ENCODE results near the gene ECT2.

The ECT2 gene

DNA sequence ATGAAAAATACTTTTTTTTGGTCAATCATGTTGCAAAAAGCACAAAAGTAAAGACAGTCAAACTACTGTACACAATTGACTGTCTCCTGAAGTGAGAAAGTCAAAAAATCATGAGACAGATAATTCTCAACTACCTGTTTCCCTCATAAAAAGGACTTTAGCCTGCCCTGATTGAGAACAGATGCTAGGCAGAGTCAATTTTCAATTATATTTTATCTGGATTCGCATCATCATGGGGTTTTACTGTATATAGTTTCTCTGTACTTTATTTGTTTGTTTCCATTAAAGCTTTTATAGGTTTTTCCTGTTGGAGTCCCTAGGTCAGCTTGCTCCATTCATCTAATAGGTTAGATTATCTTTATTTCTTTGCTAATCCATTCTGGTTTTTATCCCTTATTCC lies 53.8 kb downstream of the ECT2 start:
- no CpG with 5 or more reads among the region's 1 CpG for WGBS (ENCODE audit: insufficient coverage)
- ChIA-PET POLR2A (no interaction called here), CTCF (no interaction called here)

DNA sequence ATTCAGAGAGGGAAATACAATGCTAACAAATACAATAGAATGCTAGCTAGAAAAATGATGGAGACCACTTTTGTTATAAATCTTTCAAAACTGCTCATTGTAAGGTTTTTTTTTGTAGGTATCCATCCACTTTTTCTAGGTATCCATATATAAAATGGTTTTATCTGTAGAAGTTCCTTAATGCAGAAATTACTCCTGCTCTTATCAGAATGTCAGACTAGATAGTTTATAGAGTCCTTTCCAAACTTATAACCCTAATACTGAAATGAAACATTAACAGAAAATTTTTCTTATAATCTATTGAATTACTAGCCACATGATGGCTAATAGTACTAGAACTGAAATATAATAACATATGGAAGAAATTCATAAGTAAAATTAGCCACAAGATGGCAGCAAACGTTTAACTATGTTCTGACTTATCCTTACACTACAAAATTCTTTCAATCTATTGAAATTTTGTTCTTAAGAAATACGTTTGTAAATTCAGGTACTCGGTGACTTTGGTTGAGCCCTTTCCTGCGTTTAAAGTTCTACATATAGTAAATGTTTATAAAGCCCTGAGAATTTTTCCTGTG lies 58.5 kb downstream of the ECT2 start:
- ChIA-PET POLR2A (no interaction called here), CTCF (interaction anchor here (1.2 to 2.2 kb wide), 3 partner anchors 9 to 745 kb away, joined by 3 to 6 read pairs (median 5); no protein-coding TSS in a partner anchor)
- H3K36me3 ChIP-seq (ENCODE audit: control insufficient read depth in 4 of 4, insufficient read depth in 4 of 4, low read length in 3 of 4), result peaks cover 2 to 34% (median 12%) of the 10 kb centered on the region in 4 experiments
- no peaks in the 10 kb centered on the region for H3K9me3 ChIP-seq (ENCODE audit: control extremely low read depth in 1 of 5, control insufficient read depth in 4 of 5, insufficient read depth in 2 of 5, low read depth in 1 of 5, low read length in 4 of 5)
- WGBS (ENCODE audit: insufficient coverage), result no CpG with 5 or more reads among the region's 4 CpGs
- DNase-seq, result peak; percentile 51 to 74 (median 73)
- no peak overlapping the region for H3K4me3 ChIP-seq (ENCODE audit: control insufficient read depth in 1 of 7, extremely low read depth in 1 of 7, insufficient read depth in 4 of 7, low read depth in 2 of 7, low read length in 6 of 7)
- H3K4me1 ChIP-seq (ENCODE audit: control extremely low read depth in 1 of 4, control insufficient read depth in 4 of 4, insufficient read depth in 4 of 4, low read length in 3 of 4), result no peaks in the 10 kb centered on the region
- no peaks in the 10 kb centered on the region for H3K27me3 ChIP-seq (replicated peaks in 2 of 5; ENCODE audit: control insufficient read depth in 4 of 5, insufficient read depth in 5 of 5, low read length in 4 of 5)
- H3K27ac ChIP-seq (ENCODE audit: insufficient read depth in 1 of 2, low read depth in 1 of 2, low read length in 2 of 2, poor library complexity in 1 of 2, severe bottlenecking in 2 of 2), result no peak overlapping the region

More for the DNA sequence above, 53.8 kb downstream of the ECT2 start:
- H3K27me3 ChIP-seq (replicated peaks in 2 of 5; ENCODE audit: control insufficient read depth in 4 of 5, insufficient read depth in 5 of 5, low read length in 4 of 5), result no peaks in the 10 kb centered on the region
- H3K27ac ChIP-seq (ENCODE audit: insufficient read depth in 1 of 2, low read depth in 1 of 2, low read length in 2 of 2, poor library complexity in 1 of 2, severe bottlenecking in 2 of 2), result no peak overlapping the region
- H3K36me3 ChIP-seq (ENCODE audit: control insufficient read depth in 4 of 4, insufficient read depth in 4 of 4, low read length in 3 of 4), result peaks cover 0 to 36% (median 15%) of the 10 kb centered on the region in 4 experiments
- no peak overlapping the region for H3K4me3 ChIP-seq (ENCODE audit: control insufficient read depth in 1 of 7, extremely low read depth in 1 of 7, insufficient read depth in 4 of 7, low read depth in 2 of 7, low read length in 6 of 7)
- no peaks in the 10 kb centered on the region for H3K9me3 ChIP-seq (ENCODE audit: control extremely low read depth in 1 of 5, control insufficient read depth in 4 of 5, insufficient read depth in 2 of 5, low read depth in 1 of 5, low read length in 4 of 5)
- DNase-seq, result no peak
- H3K4me1 ChIP-seq (ENCODE audit: control extremely low read depth in 1 of 4, control insufficient read depth in 4 of 4, insufficient read depth in 4 of 4, low read length in 3 of 4), result no peaks in the 10 kb centered on the region

DNA sequence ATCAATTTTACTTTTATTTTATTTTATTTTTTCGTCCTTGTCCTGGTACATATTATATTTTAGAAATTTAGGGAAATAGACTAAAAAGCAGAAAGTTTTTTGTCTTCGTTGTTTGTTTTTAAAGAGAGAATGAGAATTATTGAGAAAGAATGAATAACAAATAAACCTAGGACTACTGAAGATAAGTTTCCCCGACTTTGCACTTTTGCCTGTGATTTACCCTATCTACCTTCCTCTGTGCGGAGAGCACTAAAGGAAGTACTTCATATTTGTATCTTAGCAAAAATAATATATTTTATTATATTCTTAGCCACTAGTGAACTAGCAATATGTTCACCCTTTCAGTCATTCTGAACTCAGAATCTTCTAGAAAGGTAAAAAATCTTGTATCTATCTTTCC lies 60.6 kb downstream of the ECT2 start:
- DNase-seq, result no peak
- Histone ChIP-seq H3K27me3 (replicated peaks in 2 of 5; ENCODE audit: control insufficient read depth in 4 of 5, insufficient read depth in 5 of 5, low read length in 4 of 5) (no peaks in the 10 kb centered on the region), H3K27ac (ENCODE audit: insufficient read depth in 1 of 2, low read depth in 1 of 2, low read length in 2 of 2, poor library complexity in 1 of 2, severe bottlenecking in 2 of 2) (no peak overlapping the region), H3K9me3 (ENCODE audit: control extremely low read depth in 1 of 5, control insufficient read depth in 4 of 5, insufficient read depth in 2 of 5, low read depth in 1 of 5, low read length in 4 of 5) (no peaks in the 10 kb centered on the region), H3K4me3 (ENCODE audit: control insufficient read depth in 1 of 7, extremely low read depth in 1 of 7, insufficient read depth in 4 of 7, low read depth in 2 of 7, low read length in 6 of 7) (no peak overlapping the region), H3K4me1 (ENCODE audit: control extremely low read depth in 1 of 4, control insufficient read depth in 4 of 4, insufficient read depth in 4 of 4, low read length in 3 of 4) (no peaks in the 10 kb centered on the region), H3K36me3 (ENCODE audit: control insufficient read depth in 4 of 4, insufficient read depth in 4 of 4, low read length in 3 of 4) (peaks cover 2 to 32% (median 12%) of the 10 kb centered on the region in 4 experiments)
- CTCF ChIA-PET, result interaction anchor here (0.8 to 2.2 kb wide), 3 partner anchors 11 to 235 kb away, joined by 3 to 6 read pairs (median 5); no protein-coding TSS in a partner anchor
- no CpG with 5 or more reads among the region's 4 CpGs for WGBS (ENCODE audit: insufficient coverage)
- POLR2A ChIA-PET, result no interaction called here

DNA sequence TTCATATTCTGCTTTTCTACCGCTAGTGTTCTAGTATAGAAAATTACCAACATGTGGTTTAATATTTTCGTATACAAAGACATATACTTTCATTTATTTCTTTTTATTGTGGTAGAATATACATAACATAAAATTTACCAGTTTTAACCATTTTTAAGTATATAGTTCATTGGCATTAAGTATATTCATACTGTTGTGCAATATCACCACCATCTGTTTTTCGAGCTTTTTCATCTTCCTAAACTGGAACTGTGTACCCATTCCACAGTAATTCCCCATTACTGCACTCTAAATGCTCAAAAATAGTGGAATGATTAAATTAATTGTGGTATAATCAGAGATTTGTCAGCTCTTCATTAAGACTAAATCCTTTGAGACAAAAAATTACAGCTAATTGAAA lies 62.9 kb downstream of the ECT2 start:
- Histone ChIP-seq H3K27me3 (replicated peaks in 2 of 5; ENCODE audit: control insufficient read depth in 4 of 5, insufficient read depth in 5 of 5, low read length in 4 of 5) (no peaks in the 10 kb centered on the region), H3K27ac (ENCODE audit: insufficient read depth in 1 of 2, low read depth in 1 of 2, low read length in 2 of 2, poor library complexity in 1 of 2, severe bottlenecking in 2 of 2) (no peak overlapping the region), H3K4me3 (ENCODE audit: control insufficient read depth in 1 of 7, extremely low read depth in 1 of 7, insufficient read depth in 4 of 7, low read depth in 2 of 7, low read length in 6 of 7) (no peak overlapping the region), H3K4me1 (ENCODE audit: control extremely low read depth in 1 of 4, control insufficient read depth in 4 of 4, insufficient read depth in 4 of 4, low read length in 3 of 4) (no peaks in the 10 kb centered on the region), H3K36me3 (ENCODE audit: control insufficient read depth in 4 of 4, insufficient read depth in 4 of 4, low read length in 3 of 4) (peaks cover 2 to 34% (median 7%) of the 10 kb centered on the region in 4 experiments), H3K9me3 (ENCODE audit: control extremely low read depth in 1 of 5, control insufficient read depth in 4 of 5, insufficient read depth in 2 of 5, low read depth in 1 of 5, low read length in 4 of 5) (no peaks in the 10 kb centered on the region)
- no CpG with 5 or more reads among the region's 3 CpGs for WGBS (ENCODE audit: insufficient coverage)
- CTCF ChIA-PET, result no interaction called here
- POLR2A ChIA-PET, result no interaction called here
- no peak for DNase-seq

DNA sequence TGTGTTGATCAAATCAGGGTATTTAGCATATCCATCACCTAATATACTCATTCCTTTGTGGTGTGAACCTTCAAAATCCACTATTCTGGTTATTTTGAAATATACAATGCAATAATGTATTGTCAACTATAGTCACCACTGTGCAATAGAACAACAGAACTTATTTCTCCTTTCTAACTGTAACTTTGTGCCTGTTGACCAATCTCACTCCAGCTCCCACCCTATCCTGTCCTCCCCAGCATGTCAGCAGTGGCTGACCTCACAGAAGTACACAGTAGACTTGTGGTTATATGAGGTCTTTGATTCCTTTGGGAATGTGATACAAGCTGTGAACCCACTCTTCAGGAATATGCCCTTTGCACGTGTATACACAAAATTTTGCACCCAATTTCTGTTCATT lies 64.2 kb downstream of the ECT2 start:
- POLR2A ChIA-PET, result no interaction called here
- H3K36me3 ChIP-seq (ENCODE audit: control insufficient read depth in 4 of 4, insufficient read depth in 4 of 4, low read length in 3 of 4), result peaks cover 2 to 32% (median 4%) of the 10 kb centered on the region in 4 experiments
- H3K27ac ChIP-seq (ENCODE audit: insufficient read depth in 1 of 2, low read depth in 1 of 2, low read length in 2 of 2, poor library complexity in 1 of 2, severe bottlenecking in 2 of 2), result no peak overlapping the region
- no peaks in the 10 kb centered on the region for H3K27me3 ChIP-seq (replicated peaks in 2 of 5; ENCODE audit: control insufficient read depth in 4 of 5, insufficient read depth in 5 of 5, low read length in 4 of 5)
- no peaks in the 10 kb centered on the region for H3K4me1 ChIP-seq (ENCODE audit: control extremely low read depth in 1 of 4, control insufficient read depth in 4 of 4, insufficient read depth in 4 of 4, low read length in 3 of 4)
- CTCF ChIA-PET, result no interaction called here
- no peak overlapping the region for H3K4me3 ChIP-seq (ENCODE audit: control insufficient read depth in 1 of 7, extremely low read depth in 1 of 7, insufficient read depth in 4 of 7, low read depth in 2 of 7, low read length in 6 of 7)
- no peaks in the 10 kb centered on the region for H3K9me3 ChIP-seq (ENCODE audit: control extremely low read depth in 1 of 5, control insufficient read depth in 4 of 5, insufficient read depth in 2 of 5, low read depth in 1 of 5, low read length in 4 of 5)
- no CpG with 5 or more reads among the region's 1 CpG for WGBS (ENCODE audit: insufficient coverage)
- DNase-seq, result no peak

DNA sequence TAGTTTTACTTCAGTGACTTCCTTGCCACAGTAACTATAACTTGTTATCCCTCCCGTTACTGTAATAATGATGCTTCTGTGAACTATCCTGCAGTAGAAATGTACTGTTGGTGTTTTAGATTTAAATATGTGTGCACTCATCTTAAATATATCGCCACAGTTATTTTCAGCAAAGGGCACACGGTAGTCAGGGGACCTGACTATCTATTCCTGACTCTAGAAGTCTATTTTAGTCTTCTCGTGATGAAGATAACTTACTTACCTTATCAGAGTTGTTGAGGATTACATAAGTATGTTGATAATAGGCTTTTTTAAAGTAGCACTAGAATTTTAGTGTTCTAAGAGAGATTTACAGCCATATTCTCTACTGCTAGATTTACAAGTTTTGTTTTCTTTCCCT lies 65.3 kb downstream of the ECT2 start:
- ChIA-PET POLR2A (interaction anchor here (0.5 kb wide), 1 partner anchor 19 kb away, joined by 3 read pairs; no protein-coding TSS in a partner anchor), CTCF (no interaction called here)
- Histone ChIP-seq H3K27ac (ENCODE audit: insufficient read depth in 1 of 2, low read depth in 1 of 2, low read length in 2 of 2, poor library complexity in 1 of 2, severe bottlenecking in 2 of 2) (no peak overlapping the region), H3K4me3 (ENCODE audit: control insufficient read depth in 1 of 7, extremely low read depth in 1 of 7, insufficient read depth in 4 of 7, low read depth in 2 of 7, low read length in 6 of 7) (no peak overlapping the region), H3K4me1 (ENCODE audit: control extremely low read depth in 1 of 4, control insufficient read depth in 4 of 4, insufficient read depth in 4 of 4, low read length in 3 of 4) (no peaks in the 10 kb centered on the region), H3K27me3 (replicated peaks in 2 of 5; ENCODE audit: control insufficient read depth in 4 of 5, insufficient read depth in 5 of 5, low read length in 4 of 5) (no peaks in the 10 kb centered on the region), H3K9me3 (ENCODE audit: control extremely low read depth in 1 of 5, control insufficient read depth in 4 of 5, insufficient read depth in 2 of 5, low read depth in 1 of 5, low read length in 4 of 5) (no peaks in the 10 kb centered on the region), H3K36me3 (ENCODE audit: control insufficient read depth in 4 of 4, insufficient read depth in 4 of 4, low read length in 3 of 4) (peaks cover 1 to 36% (median 5%) of the 10 kb centered on the region in 4 experiments)
- 100% methylated on average over 1 of the region's 4 CpGs for WGBS (ENCODE audit: insufficient coverage)
- no peak for DNase-seq

DNA sequence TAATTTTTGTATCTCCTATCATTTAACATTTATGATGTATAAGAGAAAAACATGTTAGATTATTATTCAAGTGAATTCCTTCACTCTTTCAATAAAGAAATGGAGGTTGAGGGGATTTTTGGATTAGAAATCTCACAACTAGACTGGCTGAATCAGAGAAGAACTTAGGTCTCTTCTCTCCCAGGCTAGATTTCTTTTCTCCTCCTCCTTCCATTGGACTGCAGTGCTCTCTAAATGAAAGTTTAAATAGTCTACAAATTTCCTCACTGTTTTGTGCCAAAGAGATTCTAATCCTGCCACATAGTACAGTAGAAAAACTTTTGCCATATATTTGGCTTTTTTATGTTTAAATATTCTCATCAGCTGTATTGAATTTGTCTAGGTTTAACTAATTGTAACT lies 65.8 kb downstream of the ECT2 start:
- DNase-seq, result no peak
- Histone ChIP-seq H3K27me3 (replicated peaks in 2 of 5; ENCODE audit: control insufficient read depth in 4 of 5, insufficient read depth in 5 of 5, low read length in 4 of 5) (no peaks in the 10 kb centered on the region), H3K27ac (ENCODE audit: insufficient read depth in 1 of 2, low read depth in 1 of 2, low read length in 2 of 2, poor library complexity in 1 of 2, severe bottlenecking in 2 of 2) (no peak overlapping the region), H3K4me1 (ENCODE audit: control extremely low read depth in 1 of 4, control insufficient read depth in 4 of 4, insufficient read depth in 4 of 4, low read length in 3 of 4) (no peaks in the 10 kb centered on the region), H3K36me3 (ENCODE audit: control insufficient read depth in 4 of 4, insufficient read depth in 4 of 4, low read length in 3 of 4) (peaks cover 2 to 40% (median 5%) of the 10 kb centered on the region in 4 experiments), H3K9me3 (ENCODE audit: control extremely low read depth in 1 of 5, control insufficient read depth in 4 of 5, insufficient read depth in 2 of 5, low read depth in 1 of 5, low read length in 4 of 5) (no peaks in the 10 kb centered on the region), H3K4me3 (ENCODE audit: control insufficient read depth in 1 of 7, extremely low read depth in 1 of 7, insufficient read depth in 4 of 7, low read depth in 2 of 7, low read length in 6 of 7) (no peak overlapping the region)
- ChIA-PET POLR2A (interaction anchor here (0.5 kb wide), 1 partner anchor 19 kb away, joined by 3 read pairs; no protein-coding TSS in a partner anchor), CTCF (no interaction called here)
